Left forelimb (tissue), 1 donor: ENCODE data around the gene ZNF226.
"Not testable (repeated sequence)": the region's sequence is repeated elsewhere in the genome, so short reads cannot be mapped to it uniquely, and the experiment has no call there.

Experiments used
- DNase-seq: peaks from one replicate; pipeline ENCODE4 v3.0.0-alpha.2; 2018; ENCODE audit warnings: low spot score

Gene ZNF226

DNA sequence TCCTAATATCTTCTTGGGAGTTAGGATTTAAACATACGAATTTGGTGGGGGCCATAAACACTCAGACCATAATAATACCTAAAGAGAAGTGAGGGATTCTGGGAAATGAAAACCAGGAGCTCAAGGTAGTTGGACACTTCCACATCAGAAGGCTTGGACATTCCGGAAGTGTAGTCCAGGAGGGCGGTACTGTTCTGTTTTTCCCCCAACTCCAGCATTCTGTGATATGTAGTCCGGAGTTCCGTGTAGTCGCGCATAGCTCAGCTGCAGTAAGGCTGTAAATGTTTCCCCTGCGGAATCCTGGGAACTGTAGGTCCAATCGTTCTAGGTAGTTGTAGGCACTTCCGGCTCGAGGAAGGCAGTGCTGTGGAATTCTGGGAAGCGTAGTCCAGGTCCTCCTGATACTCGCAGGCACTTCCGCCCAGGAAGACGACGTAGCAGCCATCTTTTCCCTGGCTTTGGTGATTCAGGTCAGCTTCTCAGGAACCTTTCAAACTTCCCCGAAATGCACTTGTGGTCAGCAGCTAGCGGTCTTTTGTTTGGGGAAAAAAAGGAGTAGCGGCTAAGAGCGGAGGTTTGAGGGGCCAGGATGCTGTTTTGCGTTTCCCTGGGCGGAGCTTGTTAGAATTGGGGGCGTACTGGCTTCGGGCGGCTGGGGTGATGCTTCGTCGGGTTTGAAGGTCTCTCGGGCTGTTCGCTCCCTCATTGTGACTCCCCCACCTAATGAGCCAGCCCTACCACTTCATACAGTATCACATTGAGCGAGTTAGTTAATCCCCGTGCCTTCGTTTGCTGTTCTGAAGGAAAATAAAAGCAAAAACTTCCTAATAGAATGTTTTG is at the start of gene ZNF226:
Gene ZNF226 (plus strand): TSS at position 428 of the 840 bp plus-strand sequence. CDS start 4,981 bp downstream, outside the sequence.
- peak; percentile 90 for DNase-seq

DNA sequence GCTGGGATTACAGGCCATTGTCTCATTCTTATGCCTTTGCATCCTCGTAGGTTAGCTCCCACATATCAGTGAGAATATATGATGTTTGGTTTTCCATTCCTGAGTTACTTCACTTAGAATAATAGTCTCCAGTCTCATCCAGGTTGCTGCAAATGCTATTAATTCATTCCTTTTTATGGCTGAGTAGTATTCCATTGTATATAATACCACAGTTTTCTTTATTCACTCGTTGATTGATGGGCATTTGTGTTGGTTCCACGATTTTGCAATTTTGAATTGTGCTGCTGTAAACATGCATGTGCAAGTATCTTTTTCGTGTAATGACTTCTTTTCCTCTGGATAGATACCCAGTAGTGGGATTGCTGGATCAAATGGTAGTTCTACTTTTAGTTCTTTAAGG is 43.7 kb upstream of the ZNF226 start:
- not testable (repeated sequence) for DNase-seq

DNA sequence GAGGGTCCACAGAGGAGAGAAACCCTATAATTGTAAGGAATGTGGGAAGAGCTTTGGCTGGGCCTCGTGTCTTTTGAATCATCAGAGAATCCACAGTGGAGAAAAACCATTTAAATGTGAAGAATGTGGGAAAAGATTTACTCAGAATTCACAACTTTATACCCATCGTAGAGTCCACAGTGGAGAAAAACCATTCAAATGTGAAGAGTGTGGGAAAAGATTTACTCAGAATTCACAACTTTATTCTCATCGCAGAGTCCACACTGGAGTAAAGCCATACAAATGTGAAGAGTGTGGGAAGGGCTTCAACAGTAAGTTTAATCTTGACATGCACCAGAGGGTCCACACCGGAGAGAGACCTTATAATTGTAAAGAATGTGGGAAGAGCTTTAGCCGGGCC is 32.9 kb upstream of the ZNF226 start:
- DNase-seq, result no peak

DNA sequence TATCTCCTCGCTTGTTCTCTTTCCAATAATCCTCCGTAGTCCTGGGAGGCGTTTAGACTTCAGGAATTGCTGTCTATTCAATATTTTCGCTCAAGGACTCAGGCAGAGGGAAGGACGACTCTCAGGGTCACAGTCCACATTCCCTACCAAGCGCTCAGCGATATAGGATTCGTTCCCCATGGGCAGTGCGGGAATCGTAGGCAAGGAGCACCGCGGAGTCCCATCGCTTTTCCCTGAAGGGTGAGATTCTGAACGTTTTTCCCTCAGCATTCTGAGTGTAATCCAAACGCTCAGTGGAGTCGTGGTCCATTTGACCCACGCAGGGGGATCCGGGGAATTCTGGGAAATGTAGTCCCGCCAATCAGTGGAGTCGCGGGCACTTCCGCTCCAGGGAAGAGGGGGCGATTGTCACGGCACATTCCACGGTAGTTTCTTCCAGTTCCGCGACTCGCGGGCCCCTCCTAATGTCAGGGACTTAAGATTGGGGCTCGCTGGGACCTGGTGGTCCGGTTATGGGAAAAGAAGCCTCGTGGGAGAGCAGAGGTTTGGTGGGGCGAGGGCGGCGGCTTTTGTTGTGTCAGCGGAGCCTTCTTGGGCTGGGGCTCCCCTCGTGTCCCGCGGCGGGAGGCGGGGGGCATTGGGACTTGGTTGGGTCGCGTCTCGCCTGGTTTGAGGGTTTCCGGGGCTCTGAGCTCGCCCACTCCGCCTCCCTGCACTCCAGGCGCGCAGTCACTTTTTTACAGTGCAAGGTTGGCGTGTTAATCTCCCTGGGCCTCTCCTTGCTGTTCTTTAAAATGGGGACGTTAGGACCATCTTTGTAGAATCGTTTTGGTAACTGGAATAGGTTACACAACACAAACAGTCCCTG is 23.5 kb upstream of the ZNF226 start, which contains the start of gene ZNF234:
Gene ZNF234 (plus strand): TSS at position 364 of the 868 bp plus-strand sequence. CDS start 3,079 bp downstream, outside the sequence.
- DNase-seq, result peak; percentile 89

DNA sequence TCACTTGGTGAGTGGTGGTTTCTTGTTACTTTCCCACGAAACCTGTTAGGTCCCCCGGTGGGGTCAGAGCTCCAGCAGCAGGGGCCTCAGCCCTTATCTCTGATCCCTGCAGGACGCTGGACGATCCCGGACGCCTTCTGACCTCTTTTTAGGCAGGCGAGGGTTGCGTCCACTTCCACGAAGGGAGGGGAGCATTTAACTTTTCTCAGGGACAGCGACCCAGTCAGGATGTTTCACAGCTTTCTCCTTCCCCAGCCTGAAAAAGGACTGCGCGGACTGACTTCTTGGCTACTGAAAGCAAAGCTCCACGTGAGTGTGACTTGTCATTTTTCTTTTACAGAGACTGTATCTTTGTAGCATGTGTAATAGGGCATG is 22.9 kb upstream of the ZNF226 start:
- DNase-seq, result no peak

DNA sequence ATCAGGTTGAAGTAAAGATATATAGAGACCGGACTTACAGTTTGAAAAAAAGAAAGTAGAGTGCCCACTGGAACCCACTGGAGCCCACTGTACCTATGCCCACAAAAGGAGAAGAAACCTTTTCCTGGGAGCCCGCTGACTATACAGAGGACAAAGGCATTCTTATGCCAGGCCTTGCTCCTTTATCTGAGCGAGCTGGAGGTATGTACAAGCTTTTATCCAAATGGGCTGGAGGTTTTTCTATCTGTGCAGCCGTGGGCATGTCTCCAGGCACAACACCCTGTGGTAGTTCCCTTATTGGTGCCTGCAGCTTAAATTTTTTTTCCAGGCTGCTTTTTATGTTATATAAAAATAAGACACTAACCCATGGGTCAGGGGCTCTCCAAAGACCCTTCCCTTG is 15.1 kb upstream of the ZNF226 start:
- no peak for DNase-seq

DNA sequence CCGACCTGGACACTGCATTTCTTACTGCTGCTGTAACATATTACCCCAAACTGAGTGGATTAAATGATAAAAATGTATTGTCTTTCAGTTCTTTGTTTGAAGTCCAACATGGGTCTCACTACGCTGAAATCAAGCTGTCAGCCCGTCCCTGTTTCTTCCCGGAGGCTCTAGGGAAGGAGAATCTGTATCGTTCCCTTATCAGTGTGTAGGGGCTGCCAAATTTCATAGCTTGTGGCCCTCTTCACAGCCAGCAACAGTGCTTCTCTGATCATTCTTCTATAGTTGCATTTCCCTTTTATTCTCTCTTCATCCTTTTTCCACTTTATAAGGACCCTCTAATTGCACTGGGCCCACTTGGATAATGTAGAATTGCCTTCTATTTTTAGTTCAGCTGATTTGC is 13.4 kb upstream of the ZNF226 start:
- no peak for DNase-seq

DNA sequence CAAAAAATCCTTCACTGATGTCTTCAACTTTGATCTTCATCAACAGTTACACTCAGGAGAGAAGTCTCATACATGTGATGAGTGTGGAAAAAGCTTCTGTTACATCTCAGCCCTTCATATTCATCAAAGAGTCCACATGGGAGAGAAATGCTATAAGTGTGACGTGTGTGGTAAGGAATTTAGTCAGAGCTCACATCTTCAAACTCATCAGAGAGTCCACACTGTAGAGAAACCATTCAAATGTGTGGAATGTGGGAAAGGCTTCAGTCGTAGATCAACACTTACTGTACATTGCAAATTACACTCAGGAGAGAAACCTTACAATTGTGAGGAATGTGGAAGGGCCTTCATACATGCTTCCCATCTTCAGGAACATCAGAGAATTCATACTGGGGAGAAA is 8.4 kb upstream of the ZNF226 start:
- no peak for DNase-seq

DNA sequence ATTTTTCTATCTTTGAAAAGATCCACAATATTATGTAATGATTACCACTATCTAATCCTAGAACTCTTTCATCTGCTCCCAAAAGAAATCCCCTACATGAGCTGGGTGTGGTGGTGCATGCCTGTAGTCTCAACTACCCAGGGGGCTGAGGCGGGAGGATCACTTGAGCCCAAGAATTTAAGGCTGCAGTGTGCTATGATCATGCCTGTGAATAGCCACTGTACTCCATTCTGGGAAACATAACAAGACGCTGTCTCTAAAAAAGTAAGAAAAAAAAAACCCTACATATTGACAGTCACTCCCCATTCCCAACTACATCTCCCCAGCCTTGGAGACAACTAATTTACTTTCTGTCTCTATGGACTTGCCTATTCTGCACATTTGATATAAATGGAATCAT is 1.1 kb upstream of the ZNF226 start:
- no peak for DNase-seq

DNA sequence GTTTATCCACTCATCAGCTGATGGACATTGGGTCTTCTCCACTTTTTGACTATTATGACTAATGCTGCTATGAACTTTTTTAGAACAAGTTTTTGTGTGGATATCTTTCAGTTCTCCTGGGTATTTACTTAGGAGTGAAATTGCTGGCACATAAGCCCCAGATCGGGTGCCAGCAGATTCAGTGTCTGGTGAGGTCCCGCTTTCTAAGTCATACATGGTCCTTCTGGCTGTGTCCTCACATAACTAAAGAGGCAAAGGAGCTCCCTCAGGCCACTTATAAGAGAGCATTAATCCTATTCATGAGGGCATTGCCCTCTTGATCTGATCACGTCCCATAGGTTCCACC is 600 bp upstream of the ZNF226 start:
- DNase-seq, result no peak

DNA sequence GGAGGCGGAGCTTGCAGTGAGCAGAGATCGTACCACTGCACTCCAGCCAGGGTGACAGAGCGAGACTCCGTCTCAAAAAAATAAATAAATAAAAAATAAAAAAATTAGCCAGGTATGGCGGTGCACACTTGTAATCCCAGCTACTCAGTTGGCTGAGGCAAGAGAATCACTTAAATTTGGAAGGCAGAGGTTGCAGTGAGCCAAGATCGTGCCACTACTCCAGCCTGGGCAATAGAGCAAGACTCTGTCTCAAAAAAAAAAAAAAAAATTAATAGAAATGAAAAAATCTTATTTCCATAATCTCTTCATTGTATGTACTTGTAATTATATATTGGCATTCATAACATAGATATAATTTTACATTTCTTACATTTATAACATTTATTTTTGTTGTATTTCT is 5.8 kb downstream of the ZNF226 start:
- DNase-seq, result not testable (repeated sequence)

DNA sequence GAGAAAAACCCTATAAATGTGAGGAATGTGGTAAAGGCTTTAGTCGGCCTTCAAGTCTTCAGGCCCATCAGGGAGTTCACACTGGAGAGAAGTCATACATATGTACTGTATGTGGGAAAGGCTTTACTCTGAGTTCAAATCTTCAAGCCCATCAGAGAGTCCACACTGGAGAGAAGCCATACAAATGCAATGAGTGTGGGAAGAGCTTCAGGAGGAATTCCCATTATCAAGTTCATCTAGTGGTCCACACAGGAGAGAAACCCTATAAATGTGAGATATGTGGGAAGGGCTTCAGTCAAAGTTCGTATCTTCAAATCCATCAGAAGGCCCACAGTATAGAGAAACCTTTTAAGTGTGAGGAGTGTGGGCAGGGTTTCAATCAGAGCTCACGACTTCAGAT is 11.7 kb downstream of the ZNF226 start:
- DNase-seq, result no peak

DNA sequence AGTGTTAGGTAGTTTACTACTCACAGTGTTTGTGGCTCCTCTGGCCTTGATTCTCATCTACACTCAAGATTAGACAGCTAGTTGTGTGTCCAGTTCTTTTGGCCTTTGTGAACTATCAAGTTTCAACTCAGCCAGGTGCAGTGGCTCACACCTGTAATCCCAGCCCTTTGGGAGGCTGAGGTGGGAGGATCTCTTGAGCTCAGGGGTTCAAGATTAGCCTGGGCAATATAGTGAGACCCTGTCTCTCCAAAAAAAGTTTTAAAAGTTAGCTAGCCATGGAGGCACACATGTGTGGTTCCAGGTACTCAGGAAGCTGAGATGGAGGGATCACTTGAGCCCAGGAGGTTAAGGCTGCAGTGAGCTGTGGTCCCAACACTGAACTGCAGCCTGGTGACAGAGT is 16.1 kb downstream of the ZNF226 start:
- no peak for DNase-seq

DNA sequence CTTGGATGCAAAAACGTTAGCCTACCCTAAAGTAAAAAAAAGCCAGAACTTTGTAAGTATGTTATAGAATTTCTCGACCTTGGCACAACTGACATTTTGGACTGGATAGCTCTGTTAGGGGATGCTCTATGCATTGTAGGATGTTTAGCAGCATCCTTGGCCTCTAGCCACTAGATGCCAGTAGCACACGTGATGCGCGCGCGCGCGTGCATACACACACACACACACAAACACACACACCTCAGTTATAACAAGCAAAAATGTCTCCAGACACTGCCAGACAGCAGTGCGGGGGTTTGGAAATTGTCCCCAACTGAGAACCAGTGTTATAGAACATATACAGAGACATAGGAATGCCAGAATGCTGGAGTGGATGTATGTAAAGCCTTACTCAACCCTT is 17.2 kb downstream of the ZNF226 start:
- no peak for DNase-seq

DNA sequence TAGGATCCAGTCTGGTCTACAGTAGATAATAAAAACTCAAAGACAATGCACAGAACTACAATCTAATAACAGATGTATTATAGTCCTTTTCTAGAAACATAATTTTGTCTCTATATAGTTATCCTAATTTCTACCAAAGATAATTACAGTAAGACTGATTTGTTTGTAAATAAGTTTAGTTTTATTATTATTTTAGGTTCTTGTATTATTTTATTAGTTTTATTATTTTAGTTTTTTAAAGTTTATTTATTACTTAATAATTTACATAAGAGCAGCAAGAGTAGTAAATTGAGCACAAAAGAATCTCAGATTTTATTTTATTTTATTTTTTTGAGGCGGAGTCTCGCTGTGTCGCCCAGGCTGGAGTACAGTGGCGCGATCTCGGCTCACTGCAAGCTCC is 25.1 kb downstream of the ZNF226 start:
- no peak for DNase-seq

DNA sequence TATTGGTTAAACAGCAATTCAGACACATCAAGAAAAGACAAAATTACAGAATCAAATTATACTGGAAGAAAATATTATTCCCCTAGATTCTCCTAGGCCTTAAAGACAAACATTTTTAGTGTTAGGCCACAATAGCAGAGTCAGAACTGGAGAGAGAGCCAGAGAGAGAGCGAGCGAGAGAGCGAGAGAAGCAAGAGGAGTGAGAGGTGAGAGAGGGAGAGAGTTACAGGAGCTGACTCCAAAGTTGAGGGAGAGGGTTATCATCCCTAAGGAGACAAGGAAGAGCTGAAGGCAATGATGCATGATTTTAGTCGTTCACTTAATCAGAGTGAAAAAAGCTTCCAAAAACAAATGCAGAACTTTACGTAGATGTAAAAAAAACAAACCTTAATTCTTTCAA is 27.2 kb downstream of the ZNF226 start:
- DNase-seq, result no peak

DNA sequence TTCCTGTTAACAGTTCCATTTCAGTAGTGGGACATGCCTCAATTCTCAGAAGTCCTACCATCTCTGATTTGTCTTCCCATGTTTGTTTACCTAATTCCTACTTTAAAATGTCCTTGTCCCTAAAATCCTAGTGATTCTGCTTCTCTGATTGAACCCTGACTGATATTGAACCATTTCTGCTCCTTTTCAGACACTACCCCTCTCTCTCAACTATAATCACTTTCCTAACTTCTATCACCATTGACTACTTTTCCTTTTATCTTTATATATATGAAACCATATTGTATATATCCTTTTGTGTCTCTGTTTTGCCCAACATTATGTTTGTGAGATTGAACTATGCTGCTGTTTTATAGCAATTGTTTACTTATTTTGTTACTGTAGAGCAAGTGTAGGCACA is 31.9 kb downstream of the ZNF226 start:
- no peak for DNase-seq

DNA sequence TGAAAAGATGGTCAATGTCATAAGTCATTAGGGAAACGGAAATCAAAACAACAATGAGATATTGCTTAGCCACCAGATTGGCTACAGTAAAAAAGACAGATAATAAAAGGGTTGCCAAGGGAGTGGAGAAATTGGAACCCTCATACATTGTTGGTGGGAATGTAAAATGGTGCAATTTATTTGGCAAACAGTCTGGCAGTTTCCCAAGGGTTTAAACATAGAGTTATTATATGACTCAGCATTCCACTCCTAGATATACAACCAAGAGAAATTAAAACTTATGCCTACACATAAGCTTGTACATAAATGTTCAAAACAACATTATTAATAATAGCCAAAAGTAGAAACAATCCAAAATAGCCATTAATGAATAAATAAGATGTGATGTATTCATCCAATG is 37.6 kb downstream of the ZNF226 start:
- DNase-seq, result no peak

DNA sequence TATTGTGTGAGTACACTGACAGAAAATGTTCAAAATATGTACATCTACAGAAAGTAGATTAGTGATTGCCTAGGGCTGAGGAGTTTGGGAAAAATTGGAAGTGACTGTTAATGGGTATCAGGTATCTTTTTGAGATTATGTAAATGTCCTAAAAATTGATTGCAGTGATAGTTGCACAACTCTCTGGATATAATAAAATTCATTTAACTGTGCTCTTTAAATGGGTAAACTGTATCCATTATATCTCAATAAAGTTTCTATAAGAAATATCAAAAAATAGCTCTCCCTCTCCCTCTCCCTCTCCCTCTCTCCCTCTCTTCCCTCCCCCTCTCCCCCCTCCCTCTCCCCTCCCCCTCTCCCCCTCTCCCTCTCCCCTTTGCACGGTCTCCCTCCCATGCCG is 38.1 kb downstream of the ZNF226 start:
- DNase-seq, result no peak

DNA sequence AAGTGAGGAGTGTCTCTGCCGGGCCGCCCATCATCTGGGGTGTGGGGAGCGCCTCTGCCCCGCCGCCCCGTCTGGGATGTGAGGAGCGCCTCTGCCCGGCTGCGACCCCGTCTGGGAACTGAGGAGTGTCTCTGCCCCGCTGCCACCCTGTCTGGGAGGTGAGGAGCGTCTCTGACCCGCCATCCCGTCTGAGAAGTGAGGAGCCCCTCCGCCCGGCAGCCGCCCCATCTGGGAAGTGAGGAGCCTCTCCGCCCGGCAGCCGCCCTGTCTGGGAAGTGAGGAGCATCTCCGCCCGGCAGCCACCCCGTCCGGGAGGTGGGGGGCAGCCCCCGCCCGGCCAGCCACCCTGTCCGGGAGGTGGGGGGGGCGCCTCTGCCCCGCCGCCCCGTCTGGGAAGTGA is 39.0 kb downstream of the ZNF226 start:
- DNase-seq, result not testable (repeated sequence)

DNA sequence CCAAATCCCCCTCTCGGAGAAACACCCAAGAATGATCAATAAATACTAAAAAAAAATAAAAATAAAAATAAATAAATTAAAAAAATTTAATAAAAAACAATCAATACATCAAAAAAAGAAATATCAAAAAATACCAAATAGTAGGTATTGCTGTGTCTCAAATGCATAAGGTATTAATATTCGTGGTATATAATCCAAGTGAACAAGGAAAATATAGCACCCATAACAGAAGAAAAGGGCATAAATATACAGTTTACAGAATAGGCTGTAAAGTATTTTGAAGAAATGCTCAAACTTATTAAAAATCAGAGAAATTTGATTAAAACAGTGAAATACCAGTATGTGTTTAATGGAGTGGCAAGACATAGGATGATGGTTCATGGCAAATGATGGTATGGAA is 39.9 kb downstream of the ZNF226 start:
- no peak for DNase-seq

DNA sequence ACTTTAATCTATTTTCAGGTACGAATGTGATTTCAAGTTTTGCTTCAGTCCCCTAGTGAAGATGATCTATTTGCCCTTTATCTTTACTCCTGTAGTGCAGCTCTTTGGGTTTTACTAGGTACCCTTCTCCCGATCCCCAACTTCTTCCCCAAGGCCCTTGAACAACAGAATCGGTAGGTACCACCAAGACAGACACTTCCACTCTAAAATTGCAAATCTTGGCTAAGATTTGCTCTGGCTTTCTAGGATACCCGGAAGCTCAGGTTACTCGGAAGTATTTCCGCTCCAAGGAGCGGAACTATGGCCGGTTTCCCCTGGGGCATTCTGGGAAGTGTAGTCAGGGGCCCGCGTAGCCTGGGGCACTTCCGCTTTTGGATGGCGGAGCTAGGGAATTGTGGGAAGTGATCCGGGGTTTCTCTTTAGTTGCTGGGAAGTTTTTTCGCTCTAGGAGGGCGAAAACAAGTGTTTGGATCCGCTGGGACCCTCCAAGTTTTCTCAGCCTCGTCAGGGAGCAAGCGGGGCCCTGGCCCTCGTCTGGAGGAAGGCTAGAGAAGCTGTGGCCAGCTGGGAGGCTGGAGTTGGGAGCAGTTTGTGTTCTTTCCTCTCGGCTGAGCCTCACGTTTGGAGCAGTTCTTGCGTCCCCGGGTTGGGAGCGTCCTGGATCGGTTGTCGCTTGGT is 42.4 kb downstream of the ZNF226 start:
- peak; percentile 91 for DNase-seq
